Aortic smooth muscle cell (primary cell): ENCODE measurements around the gene SLC23A1. TPM values are rescaled to one million over a fixed set of nuclear protein-coding genes. Genes with fewer than 3 reads are reported as not detected.

Experiments used
- total RNA-seq: library from RNA; depleted of rRNA; stranded (reverse); fragments of >200 nt; gene quantifications from 2 replicates; pipeline ENCODE4 v1.2.3, GENCODE V29; 2014

SLC23A1 gene
- not detected in 2 replicates for total RNA-seq

GRCh38 chr5:139383275-139383992 lies at the start of gene SLC23A1:
Gene SLC23A1 (minus strand): TSS chr5:139383297. CDS start chr5:139383253, 44 bp downstream.

GRCh38 chr5:139403787-139404483 lies 20.8 kb upstream of the SLC23A1 start, which contains the start of gene SPATA24:
Gene SPATA24 (minus strand): TSS chr5:139404089. CDS start chr5:139404060, 29 bp downstream.

GRCh38 chr5:139394654-139395566 lies 11.8 kb upstream of the SLC23A1 start, which contains the start of gene PROB1:
Gene PROB1 (minus strand): TSS chr5:139395104. CDS start chr5:139395081, 23 bp downstream.

GRCh38 chr5:139389701-139390638 lies 6.9 kb upstream of the SLC23A1 start, which contains the start of gene MZB1:
Gene MZB1 (minus strand): TSS chr5:139389913. CDS start chr5:139389856, 57 bp downstream.

GRCh38 chr5:139341689-139342422 lies 41.2 kb downstream of the SLC23A1 start, which contains the start of gene PAIP2:
Gene PAIP2 (plus strand): TSS chr5:139341854. CDS start chr5:139363785, 21,931 bp downstream.

Other genes with a start within 250 kb of the SLC23A1 start
- 83.8 and 86.5 TPM in 2 replicates for gene SIL1, start 184.9 kb downstream of the SLC23A1 start, total RNA-seq
- gene MATR3, start 89.6 kb downstream of the SLC23A1 start, total RNA-seq, result 214 and 265 TPM in 2 replicates
- gene PAIP2, start 41.4 kb downstream of the SLC23A1 start, total RNA-seq, result 54.9 and 65.0 TPM in 2 replicates
- gene MZB1, start 6.6 kb upstream of the SLC23A1 start, total RNA-seq, result 0.13 TPM in 1 of 2 replicates, not detected in the other
- gene PROB1, start 11.8 kb upstream of the SLC23A1 start, total RNA-seq, result 0.31 and 0.40 TPM in 2 replicates
- 7.0 and 9.6 TPM in 2 replicates for gene SPATA24, start 20.8 kb upstream of the SLC23A1 start, total RNA-seq
- gene DNAJC18, start 56.2 kb upstream of the SLC23A1 start, total RNA-seq, result 6.2 and 6.9 TPM in 2 replicates
- 6.8 and 13.7 TPM in 2 replicates for gene ECSCR, start 79.4 kb upstream of the SLC23A1 start, total RNA-seq
- gene SMIM33, start 87.7 kb upstream of the SLC23A1 start, total RNA-seq, result not detected in 2 replicates
- 57.2 and 98.0 TPM in 2 replicates for gene STING1, start 99.5 kb upstream of the SLC23A1 start, total RNA-seq
- gene UBE2D2, start 178.0 kb upstream of the SLC23A1 start, total RNA-seq, result 48.7 and 50.7 TPM in 2 replicates